Effector memory CD4-positive, alpha-beta T cell (primary cell): ENCODE results near the gene ZNF335.
A peak's percentile ranks its signal among the peaks of the same experiment; 100 is the strongest.
"Not testable (repeated sequence)": the region's sequence is repeated elsewhere in the genome, so short reads cannot be mapped to it uniquely, and the experiment has no call there.

Experiments
- DNase-seq, 3 donors: peaks; one replicate each; pipeline ENCODE4 v3.0.0-alpha.2; 2020
- H3K27ac ChIP-seq: 2 replicates; pipeline ENCODE4 v1.7.0; 2013; ENCODE audit warnings: mild to moderate bottlenecking, low read length, moderate library complexity; ENCODE audit not compliant: insufficient read depth, poor library complexity, severe bottlenecking
- H3K27me3 ChIP-seq: replicated peaks from 2 replicates; pipeline ENCODE4 v1.7.0; 2013; ENCODE audit warnings: mild to moderate bottlenecking, low read length; ENCODE audit not compliant: insufficient read depth, control insufficient read depth, poor library complexity, severe bottlenecking
- H3K36me3 ChIP-seq: 2 replicates; pipeline ENCODE4 v1.7.0; 2013; ENCODE audit warnings: mild to moderate bottlenecking, low read length, moderate library complexity; ENCODE audit not compliant: control insufficient read depth, insufficient read depth
- H3K4me1 ChIP-seq: 2 replicates; pipeline ENCODE4 v1.7.0; 2013; ENCODE audit warnings: low read length, mild to moderate bottlenecking; ENCODE audit not compliant: control insufficient read depth, insufficient read depth, poor library complexity, severe bottlenecking
- H3K4me3 ChIP-seq: 2 replicates; pipeline ENCODE4 v1.7.0; 2013; ENCODE audit warnings: low read length, low read depth, mild to moderate bottlenecking; ENCODE audit not compliant: insufficient read depth, poor library complexity, severe bottlenecking
- H3K9me3 ChIP-seq: 2 replicates; pipeline ENCODE4 v1.7.0; 2013; ENCODE audit warnings: mild to moderate bottlenecking, low read length, moderate library complexity; ENCODE audit not compliant: control insufficient read depth

ZNF335 gene

DNA sequence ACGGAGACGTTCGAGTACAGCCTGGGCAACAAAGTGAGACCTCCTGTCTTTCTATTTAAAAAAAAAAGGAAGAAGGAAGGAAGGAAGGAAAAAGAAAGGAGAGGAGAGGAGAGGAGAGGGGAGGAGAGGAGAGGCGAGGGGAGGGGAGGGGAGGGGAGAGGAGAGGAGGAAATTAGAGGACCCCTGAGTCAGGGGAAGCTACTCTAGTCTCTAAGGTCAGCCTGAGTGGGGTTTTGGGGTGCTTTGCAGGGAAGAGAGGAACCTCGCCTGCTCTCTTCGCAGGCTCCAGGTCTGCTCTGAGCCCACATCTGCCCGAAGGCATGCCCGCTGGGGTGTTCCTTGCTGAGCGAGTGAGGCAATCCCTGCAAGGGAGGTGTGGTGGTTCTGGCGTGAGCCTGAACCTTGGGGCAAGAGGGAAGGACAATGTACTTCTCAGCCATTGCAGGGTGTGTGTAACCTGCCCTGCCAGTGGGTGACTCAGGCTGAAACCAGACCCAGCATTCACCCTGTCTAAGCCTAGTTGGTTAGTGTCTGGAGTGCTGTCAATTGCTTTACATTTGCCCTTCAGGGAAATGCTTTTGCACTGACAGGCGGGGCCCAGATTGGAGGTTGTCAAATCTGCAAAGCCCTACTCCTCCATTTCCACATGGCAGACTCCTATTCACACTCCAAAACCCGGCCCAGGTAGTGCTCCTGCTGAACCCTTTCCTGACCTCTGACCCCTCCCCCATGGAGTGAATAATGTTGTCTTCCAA is 21.4 kb upstream of the ZNF335 start:
- Histone ChIP-seq H3K9me3 (no peaks in the 10 kb centered on the region), H3K36me3 (no peaks in the 10 kb centered on the region), H3K4me3 (no peak overlapping the region), H3K4me1 (peaks cover 10% of the 10 kb centered on the region), H3K27me3 (no peaks in the 10 kb centered on the region), H3K27ac (no peak overlapping the region)
- DNase-seq, result no peak

DNA sequence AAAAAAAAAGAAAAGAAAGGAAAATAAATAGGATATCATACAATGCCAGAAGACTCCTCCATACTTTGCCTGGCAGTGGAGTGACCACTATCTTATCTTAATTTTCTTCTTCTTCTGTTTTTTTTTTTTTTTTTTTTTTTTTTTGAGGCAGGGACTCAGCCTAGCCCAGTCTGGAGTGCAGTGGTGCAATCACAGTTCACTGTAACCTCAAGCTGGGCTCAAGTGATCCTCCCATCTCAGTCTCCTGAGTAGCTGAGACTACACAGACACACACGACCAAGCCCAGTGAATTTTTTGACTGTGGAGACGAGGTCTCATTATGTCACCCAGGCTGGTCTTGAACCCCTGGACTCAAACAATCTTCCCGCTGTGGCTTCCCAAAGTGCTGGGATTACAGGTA is 19.6 kb upstream of the ZNF335 start:
- Histone ChIP-seq H3K36me3 (no peaks in the 10 kb centered on the region), H3K4me1 (no peaks in the 10 kb centered on the region), H3K4me3 (no peak overlapping the region), H3K9me3 (no peaks in the 10 kb centered on the region), H3K27ac (no peak overlapping the region), H3K27me3 (no peaks in the 10 kb centered on the region)
- DNase-seq, result no peak

DNA sequence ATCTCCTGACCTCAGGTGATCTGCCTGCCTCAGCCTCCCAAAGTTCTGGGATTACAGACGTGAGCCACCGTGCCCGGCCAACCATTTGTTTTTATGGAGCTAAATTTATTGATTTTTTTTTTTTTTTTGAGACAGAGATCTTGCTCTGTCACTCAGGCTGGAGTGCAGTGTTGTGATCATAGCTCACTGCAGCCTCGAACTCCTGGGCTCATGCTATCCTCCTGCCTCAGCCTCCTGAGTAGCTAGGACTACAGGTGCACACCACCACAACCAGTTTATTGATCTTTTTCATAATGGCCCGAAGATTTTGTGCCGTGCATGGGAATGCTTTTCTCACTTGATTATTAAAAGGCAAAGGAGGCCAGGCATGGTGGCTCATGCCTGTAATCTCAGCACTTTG is 16.8 kb upstream of the ZNF335 start:
- not testable (repeated sequence) for H3K4me1 ChIP-seq, H3K27me3 ChIP-seq, H3K27ac ChIP-seq, H3K4me3 ChIP-seq, H3K36me3 ChIP-seq, DNase-seq, H3K9me3 ChIP-seq

DNA sequence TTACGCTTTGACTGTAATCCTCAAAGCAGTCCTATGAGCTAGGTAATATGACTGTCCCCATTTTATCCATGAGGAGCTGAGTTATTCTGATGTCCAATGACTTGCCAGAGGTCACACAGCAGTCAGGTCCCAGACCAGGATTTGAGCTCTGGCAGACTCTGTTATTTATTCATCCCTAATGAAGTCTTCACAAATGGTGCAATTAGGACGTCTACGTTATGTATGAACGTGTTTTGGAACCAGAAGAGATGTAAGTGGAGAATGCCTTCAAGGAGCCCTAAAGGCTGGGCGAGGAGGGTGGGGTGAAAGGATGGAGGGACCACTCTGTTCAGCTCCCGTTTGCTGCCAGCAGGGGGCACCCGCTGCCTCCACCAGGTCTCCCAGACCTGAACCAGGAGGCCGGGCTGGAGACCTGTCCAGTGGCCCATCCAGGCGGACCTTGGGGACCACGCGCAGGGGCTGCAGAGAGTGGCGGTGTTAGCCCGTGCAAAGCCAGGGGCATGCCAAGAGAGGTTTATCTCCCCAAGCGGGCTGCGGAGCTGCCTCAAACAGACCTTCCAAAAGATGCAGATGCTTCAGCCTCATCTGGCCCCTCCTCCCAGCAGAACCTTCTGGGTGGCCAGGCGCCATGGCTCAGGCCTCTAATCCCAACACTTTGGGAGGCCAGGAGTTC is 15.2 kb upstream of the ZNF335 start:
- H3K27ac ChIP-seq, result no peak overlapping the region
- H3K36me3 ChIP-seq, result no peaks in the 10 kb centered on the region
- H3K4me1 ChIP-seq, result no peaks in the 10 kb centered on the region
- peak; percentile 50 to 61 (median 50) for DNase-seq
- H3K9me3 ChIP-seq, result no peaks in the 10 kb centered on the region
- no peaks in the 10 kb centered on the region for H3K27me3 ChIP-seq
- no peak overlapping the region for H3K4me3 ChIP-seq

DNA sequence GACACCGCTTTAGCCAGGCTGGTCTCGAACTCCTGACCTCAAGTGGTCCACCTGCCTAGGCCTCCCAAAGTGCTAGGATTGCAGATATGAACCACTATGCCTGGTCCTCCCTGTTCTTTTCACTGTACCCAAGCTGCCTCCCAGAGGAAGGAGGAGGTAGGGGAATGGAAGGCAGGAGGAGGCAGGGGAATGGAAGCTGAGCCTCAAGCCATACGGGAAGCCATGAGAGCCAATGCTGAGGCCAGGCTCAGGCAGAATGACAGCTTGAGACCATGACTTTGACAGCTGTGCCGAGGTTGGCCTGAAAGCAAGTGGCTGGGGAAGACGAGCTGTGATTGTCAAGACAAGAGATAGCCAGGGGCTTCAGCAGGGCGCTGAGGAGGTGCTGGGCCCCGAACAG is 13.6 kb upstream of the ZNF335 start:
- Histone ChIP-seq H3K9me3 (no peaks in the 10 kb centered on the region), H3K4me3 (no peak overlapping the region), H3K27ac (no peak overlapping the region), H3K36me3 (no peaks in the 10 kb centered on the region), H3K4me1 (no peaks in the 10 kb centered on the region), H3K27me3 (no peaks in the 10 kb centered on the region)
- DNase-seq, result no peak

DNA sequence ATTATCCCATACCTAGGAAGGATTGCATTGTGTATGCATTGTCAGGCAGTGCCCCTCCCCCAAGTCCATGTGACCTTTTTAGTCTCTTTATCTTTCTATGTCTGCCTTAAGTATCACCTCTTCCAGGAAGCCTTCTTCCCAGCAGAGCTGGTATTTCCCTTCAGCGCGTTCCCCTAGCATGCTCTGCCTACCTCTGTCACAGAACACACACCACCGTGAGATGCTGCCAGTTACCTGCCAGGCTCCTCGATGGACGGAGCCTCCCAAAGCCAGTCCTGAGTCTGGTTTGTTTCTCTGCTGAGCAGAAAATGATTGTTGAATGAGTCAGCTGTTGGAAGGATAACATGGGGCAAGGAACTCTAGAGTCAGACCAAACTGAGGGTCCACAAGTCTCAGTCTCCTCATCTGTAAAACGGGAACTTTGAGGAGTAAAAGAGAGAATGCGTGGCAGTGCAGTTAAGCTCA is 11.3 kb upstream of the ZNF335 start:
- no peak for DNase-seq
- H3K36me3 ChIP-seq, result no peaks in the 10 kb centered on the region
- no peaks in the 10 kb centered on the region for H3K4me1 ChIP-seq
- no peaks in the 10 kb centered on the region for H3K9me3 ChIP-seq
- H3K27me3 ChIP-seq, result no peaks in the 10 kb centered on the region
- no peak overlapping the region for H3K27ac ChIP-seq
- no peak overlapping the region for H3K4me3 ChIP-seq

DNA sequence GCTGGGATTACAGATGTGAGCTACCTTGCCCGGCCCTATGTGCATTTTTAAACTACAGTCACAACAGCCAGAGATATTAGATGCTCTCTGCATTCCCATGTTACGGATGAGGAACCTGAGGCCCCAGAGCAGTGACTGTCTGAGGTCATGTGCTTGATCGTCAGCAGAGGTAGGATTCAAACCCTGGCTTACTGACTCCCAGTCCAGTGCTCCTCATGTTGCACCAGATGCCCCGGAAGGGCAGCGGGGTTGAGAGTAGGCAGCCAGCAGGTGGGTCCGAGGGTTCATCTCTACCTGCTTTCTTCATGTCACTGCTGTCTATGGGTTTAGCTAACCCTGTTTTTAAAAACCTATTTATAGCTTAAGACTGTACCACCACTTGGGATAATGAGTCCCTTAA is 9.3 kb upstream of the ZNF335 start:
- H3K27ac ChIP-seq, result no peak overlapping the region
- H3K4me1 ChIP-seq, result no peaks in the 10 kb centered on the region
- no peak overlapping the region for H3K4me3 ChIP-seq
- H3K36me3 ChIP-seq, result no peaks in the 10 kb centered on the region
- no peak for DNase-seq
- H3K9me3 ChIP-seq, result no peaks in the 10 kb centered on the region
- no peaks in the 10 kb centered on the region for H3K27me3 ChIP-seq

DNA sequence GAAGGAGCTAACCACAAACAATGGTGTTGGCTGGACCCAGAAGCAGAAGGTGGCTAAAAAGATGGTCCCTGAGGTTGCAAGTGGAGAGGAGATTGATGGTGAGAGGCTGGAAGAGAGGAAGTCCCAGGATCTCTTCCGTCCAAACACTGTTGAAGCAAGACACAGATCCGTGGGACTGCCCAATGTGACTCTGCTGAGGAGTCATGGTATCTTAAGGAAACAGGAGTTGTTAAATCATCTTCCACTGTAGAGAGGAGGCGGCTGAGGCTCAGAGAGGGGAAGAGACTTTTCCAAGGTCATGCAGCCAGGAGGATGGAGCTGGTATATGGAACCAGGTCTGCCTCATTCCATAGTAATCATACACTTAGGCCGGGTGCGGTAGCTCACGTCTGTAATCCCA is 4.1 kb upstream of the ZNF335 start:
- no peaks in the 10 kb centered on the region for H3K27me3 ChIP-seq

DNA sequence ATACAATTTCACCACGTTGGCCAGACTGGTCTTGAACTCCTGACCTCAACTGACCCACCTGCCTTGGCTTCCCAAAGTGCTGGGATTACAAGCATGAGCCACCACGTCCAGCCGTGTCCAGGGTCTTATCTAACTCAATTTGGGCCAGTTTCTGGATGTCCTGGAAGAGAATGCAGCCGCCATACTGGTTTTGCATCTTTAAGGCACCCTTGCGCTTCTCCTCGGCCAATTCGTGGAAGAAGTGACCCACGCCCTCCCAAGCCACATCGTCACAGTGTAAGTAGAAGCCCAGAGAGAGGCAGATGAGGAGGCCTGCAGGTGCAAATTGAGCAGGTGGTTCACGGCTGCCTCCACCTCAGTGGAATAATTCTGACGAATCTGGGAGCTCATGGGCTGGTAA is 3.7 kb upstream of the ZNF335 start:
- no peak overlapping the region for H3K4me3 ChIP-seq
- H3K4me1 ChIP-seq, result peaks cover 5% of the 10 kb centered on the region
- H3K27me3 ChIP-seq, result no peaks in the 10 kb centered on the region
- H3K9me3 ChIP-seq, result no peaks in the 10 kb centered on the region
- H3K36me3 ChIP-seq, result no peaks in the 10 kb centered on the region
- DNase-seq, result no peak
- no peak overlapping the region for H3K27ac ChIP-seq

More for the DNA sequence above, 4.1 kb upstream of the ZNF335 start:
- H3K4me1 ChIP-seq, result peaks cover 5% of the 10 kb centered on the region
- no peaks in the 10 kb centered on the region for H3K36me3 ChIP-seq
- H3K4me3 ChIP-seq, result no peak overlapping the region
- no peak overlapping the region for H3K27ac ChIP-seq
- H3K9me3 ChIP-seq, result no peaks in the 10 kb centered on the region
- no peak for DNase-seq

DNA sequence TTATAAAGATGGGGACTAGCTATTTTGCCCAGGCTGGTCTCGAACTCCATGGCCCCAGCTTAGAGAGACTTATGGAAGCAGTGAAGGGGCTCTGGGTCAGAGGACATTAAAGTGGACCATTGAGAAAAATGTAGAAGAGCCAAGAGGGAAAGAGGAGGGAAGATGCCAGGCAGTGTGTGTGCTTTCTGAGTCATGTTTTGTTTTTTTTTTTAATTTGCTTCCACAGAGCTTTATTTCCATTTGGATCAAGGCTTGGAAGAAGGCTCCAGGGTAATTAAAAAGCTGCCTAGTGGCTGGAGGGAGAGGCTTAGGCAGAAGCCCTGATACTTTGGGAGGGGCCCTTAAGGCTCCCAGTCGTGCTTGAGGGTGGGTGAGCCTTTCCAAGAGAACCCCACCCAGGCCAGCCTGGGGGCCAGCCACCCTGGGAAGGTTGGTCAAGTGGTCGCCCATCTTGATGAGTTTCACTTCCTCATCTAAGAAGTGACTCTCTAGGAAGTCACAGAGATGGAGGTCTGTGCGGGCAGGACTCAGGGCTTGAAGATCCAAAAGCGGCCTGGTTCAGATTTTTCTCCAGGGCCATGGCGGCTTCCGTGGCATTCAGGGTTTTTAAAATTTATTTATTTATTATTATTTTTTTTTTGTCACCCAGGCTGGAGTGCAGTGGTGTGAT is 3.0 kb upstream of the ZNF335 start:
- H3K4me3 ChIP-seq, result no peak overlapping the region
- no peak overlapping the region for H3K27ac ChIP-seq
- no peaks in the 10 kb centered on the region for H3K27me3 ChIP-seq
- H3K36me3 ChIP-seq, result no peaks in the 10 kb centered on the region
- no peaks in the 10 kb centered on the region for H3K9me3 ChIP-seq
- peaks cover 9% of the 10 kb centered on the region for H3K4me1 ChIP-seq
- no peak for DNase-seq
